GM12874 (cell line): ENCODE results near the gene KRT8.

Source experiments
- TF ChIP-seq, protein P1 (sequence below): IDR thresholded peaks from 2 replicates; pipeline ENCODE4 v1.5.1; 2011; ENCODE audit warnings: low read depth, mild to moderate bottlenecking, control low read depth, low read length, moderate library complexity; ENCODE audit not compliant: insufficient read depth

The KRT8 gene

GRCh38 chr12:52949413-52950331 is 44.8 kb upstream of the KRT8 start:
- TF ChIP-seq, protein P1, sequence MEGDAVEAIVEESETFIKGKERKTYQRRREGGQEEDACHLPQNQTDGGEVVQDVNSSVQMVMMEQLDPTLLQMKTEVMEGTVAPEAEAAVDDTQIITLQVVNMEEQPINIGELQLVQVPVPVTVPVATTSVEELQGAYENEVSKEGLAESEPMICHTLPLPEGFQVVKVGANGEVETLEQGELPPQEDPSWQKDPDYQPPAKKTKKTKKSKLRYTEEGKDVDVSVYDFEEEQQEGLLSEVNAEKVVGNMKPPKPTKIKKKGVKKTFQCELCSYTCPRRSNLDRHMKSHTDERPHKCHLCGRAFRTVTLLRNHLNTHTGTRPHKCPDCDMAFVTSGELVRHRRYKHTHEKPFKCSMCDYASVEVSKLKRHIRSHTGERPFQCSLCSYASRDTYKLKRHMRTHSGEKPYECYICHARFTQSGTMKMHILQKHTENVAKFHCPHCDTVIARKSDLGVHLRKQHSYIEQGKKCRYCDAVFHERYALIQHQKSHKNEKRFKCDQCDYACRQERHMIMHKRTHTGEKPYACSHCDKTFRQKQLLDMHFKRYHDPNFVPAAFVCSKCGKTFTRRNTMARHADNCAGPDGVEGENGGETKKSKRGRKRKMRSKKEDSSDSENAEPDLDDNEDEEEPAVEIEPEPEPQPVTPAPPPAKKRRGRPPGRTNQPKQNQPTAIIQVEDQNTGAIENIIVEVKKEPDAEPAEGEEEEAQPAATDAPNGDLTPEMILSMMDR: no peak

GRCh38 chr12:52947738-52948423 is 43.0 kb upstream of the KRT8 start:
- TF ChIP-seq, protein P1: no peak

DNA sequence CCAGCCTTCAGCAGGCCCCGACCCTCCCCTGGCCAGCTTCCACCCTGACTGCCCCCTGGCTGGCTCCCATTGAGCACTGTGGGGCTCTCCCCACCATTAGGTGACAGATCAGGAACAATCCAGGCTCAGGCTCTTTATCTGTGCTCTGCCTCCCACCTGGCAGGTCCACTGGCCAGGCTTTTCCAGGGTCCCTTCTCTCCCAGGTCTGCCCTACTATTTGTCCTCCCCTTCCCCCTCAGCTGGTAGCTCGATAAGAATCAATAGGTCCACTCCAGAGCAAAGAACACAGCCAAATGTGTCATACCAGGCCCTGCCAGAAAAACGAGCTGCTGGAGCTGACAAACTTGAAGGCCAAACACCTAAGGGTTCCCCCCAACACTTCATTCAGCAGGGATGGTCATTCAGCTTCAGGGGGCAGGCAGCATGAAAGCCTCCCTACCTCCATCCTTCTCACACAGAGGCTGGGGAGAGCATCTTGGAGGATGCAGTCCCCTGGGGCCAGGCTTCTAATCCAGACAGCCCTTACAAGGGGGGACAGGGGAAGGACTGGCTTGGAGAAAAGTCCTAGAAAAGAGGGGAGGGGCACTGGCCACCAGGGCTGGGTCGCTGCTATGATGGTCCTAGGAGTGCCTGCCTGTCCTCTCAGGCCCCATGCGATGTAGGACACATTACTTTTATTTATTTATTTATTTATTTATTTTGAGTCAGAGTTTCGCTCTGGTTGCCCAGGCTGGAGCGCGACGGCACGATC is 42.1 kb upstream of the KRT8 start:
- TF ChIP-seq, protein P1: no peak

DNA sequence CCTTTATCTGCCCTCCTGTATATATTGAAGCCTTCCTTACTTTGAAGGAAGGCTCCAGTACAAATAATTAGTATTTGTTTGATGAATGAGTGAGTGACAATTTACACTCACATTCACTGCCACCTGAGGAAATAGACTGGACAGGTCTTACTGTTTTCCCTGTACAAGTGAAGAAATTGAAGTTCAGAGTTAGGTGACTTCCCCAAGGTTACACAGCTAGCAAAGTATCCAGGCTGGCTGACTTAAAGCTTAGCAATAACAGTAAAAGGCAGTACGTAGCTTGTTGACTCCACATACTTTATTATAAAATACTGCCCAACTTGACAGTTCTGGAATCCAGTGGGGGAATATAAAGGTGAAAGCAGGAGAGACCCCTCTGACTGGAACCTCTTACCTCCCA is 41.5 kb upstream of the KRT8 start:
- TF ChIP-seq, protein P1: no peak

DNA sequence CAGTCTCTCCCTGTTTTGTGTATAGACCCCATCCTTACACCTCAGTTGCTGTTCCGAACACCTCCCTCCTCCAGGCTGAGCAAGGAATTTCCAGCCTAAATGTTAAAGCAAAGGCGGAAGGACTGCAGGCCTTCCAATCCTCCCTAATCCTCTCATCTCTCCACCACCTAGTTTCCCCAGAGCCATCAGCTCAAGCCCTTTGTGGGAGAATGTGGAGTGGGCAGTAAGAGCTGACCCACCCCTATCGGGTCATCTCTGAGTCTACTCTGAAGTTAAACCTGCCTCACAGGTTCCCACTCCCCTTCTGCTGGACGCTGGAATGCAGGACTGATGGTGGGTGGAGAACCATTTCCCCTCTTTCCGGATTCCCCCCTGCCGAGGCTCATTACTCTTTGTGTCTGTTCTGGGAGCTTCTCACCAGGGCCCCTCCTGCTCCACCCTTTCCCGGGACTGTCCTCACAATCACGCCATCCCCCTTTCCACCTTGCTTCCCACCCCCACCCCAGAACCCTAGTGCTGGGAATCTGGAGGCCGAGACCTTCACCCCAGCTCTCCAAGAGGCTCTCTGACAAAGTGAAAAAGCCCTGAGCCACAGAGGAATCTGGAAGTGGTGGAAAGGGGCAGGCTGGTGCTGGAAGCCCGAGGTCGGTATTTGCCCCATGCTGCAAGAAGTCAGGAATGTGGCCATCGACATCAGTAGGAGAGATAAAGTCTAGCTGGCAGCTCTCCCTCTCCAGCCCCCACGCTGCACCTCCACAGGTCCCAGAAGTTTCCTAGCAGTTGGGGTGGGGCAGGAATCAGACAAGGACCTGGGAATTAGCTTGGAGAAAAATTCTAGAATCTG is 40.7 kb upstream of the KRT8 start:
- TF ChIP-seq, protein P1: no peak

- TF ChIP-seq, protein P1: no peak
These were observed 40.0 kb upstream of the KRT8 start for GRCh38 chr12:52944683-52945388.
